SK-N-MC (cell line): ENCODE results near the gene CD40.

Experiments
- EZH2 ChIP-seq: fragments of 200-600 bp; sonication (generic); IDR thresholded peaks from one replicate; pipeline ENCODE4 v1.6.1; 2017; ENCODE audit warnings: antibody characterized with exemption
- POLR2AphosphoS5 ChIP-seq: IDR thresholded peaks from 2 replicates; pipeline ENCODE4 v1.6.1; 2012; ENCODE audit warnings: mild to moderate bottlenecking, low read depth, low read length, borderline replicate concordance

DNA sequence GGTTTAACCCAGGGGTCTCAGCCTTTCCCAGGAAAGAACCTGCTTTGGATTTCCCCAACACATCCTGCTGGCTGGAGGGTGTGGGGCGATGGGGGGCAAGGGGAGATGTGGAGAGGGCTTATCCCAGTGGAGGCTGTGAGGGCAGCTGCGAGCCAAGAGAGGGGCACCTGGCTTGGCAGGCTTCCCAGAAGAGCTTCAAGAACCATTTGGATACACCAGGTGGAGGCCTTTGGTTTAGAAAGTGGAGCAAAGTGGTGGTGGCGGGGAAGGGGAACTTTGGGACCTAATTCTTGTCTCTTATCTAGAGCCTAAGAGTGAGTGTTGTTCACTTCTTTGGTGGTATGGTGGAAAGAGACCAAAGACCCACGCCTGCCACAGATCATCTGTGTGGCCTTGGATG, 12.4 kb downstream of the CD40 start:
- TF ChIP-seq POLR2AphosphoS5: no peak
- TF ChIP-seq EZH2: no peak
